ENCODE results near the gene PKIG.

- TF ChIP-seq CTCF (IDR thresholded peaks at IDR 0.05) (no peak), POLR2A (IDR thresholded peaks at IDR 0.05; ENCODE audit: low read depth) (no peak), EP300 (IDR thresholded peaks at IDR 0.05) (no peak), POLR2AphosphoS5 (IDR thresholded peaks at IDR 0.05) (no peak)
These were observed 15.6 kb downstream of the PKIG start for GRCh38 chr20:44597930-44598329.

Measured in esophagus muscularis mucosa (tissue), 4 donors.